Caco-2 (cell line): ENCODE measurements around the gene VASN. TPM values are rescaled to one million over a fixed set of nuclear protein-coding genes. Genes with fewer than 3 reads are reported as not detected.

Experiments
- BruUV-seq: library from RNA; stranded (reverse); fragments of 400-500 nt; replicated peaks from 2 replicates; lab custom pipeline; 2021; lab: Mats Ljungman, UMichigan
- CTCF ChIA-PET: fragments of 300-600 bp; sonication (Branson Sonifier 250); formaldehyde crosslinking; loops from one replicate; lab custom pipeline; 2022; ENCODE audit warnings: antibody characterized with exemption; lab: Charles Lee
- POLR2A ChIA-PET: fragments of 300-600 bp; sonication (Branson Sonifier 250); formaldehyde crosslinking; loops from one replicate; lab custom pipeline; 2022; ENCODE audit warnings: antibody characterized with exemption; lab: Charles Lee
- DNase-seq, 2 experiments: peaks; one replicate each; pipeline versions ENCODE4 v3.0.0 to v3.0.0-alpha.2; 2020 to 2022
- H3K27me3 ChIP-seq: replicated peaks from 2 replicates; pipeline ENCODE4 v1.6.0; 2011; ENCODE audit warnings: low read length; ENCODE audit not compliant: control insufficient read depth, insufficient read depth
- H3K36me3 ChIP-seq: 2 replicates; pipeline ENCODE4 v1.5.1; 2011; ENCODE audit warnings: low read length; ENCODE audit not compliant: control insufficient read depth, insufficient read depth
- H3K4me1 ChIP-seq: fragments of 250-450 bp; sonication (Bioruptor Pico); 2 replicates; pipeline ENCODE4 v1.5.1; 2020; ENCODE audit warnings: mild to moderate bottlenecking
- H3K4me3 ChIP-seq: 2 replicates; pipeline ENCODE4 v1.5.1; 2011; ENCODE audit warnings: low read depth, mild to moderate bottlenecking, control low read depth, low read length
- H3K9me3 ChIP-seq: fragments of 250-450 bp; sonication (Bioruptor Pico); 2 replicates; pipeline ENCODE4 v1.5.1; 2020; ENCODE audit warnings: mild to moderate bottlenecking, moderate library complexity
- H3K27ac Mint-ChIP-seq: one replicate; pipeline ENCODE4 v1.8.0; 2022; ENCODE audit warnings: mixed read lengths; ENCODE audit not compliant: unreplicated experiment
- H3K27me3 Mint-ChIP-seq: one replicate; pipeline ENCODE4 v1.8.0; 2022; ENCODE audit warnings: mixed read lengths; ENCODE audit not compliant: insufficient read depth, unreplicated experiment
- H3K36me3 Mint-ChIP-seq: one replicate; pipeline ENCODE4 v1.8.0; 2022; ENCODE audit warnings: mild to moderate bottlenecking, mixed read lengths; ENCODE audit not compliant: insufficient read depth, unreplicated experiment
- H3K4me1 Mint-ChIP-seq: one replicate; pipeline ENCODE4 v1.8.0; 2022; ENCODE audit warnings: low read depth, mixed read lengths; ENCODE audit not compliant: unreplicated experiment
- H3K4me3 Mint-ChIP-seq: one replicate; pipeline ENCODE4 v1.8.0; 2022; ENCODE audit warnings: mild to moderate bottlenecking, moderate library complexity, mixed read lengths; ENCODE audit not compliant: unreplicated experiment
- H3K9me3 Mint-ChIP-seq: one replicate; pipeline ENCODE4 v1.8.0; 2022; ENCODE audit warnings: mixed read lengths; ENCODE audit not compliant: unreplicated experiment
- intact Hi-C: fragments of 100-400 bp; cut with micrococcal nuclease; formaldehyde crosslinking; loops from one replicate; pipeline ENCODE4 v1.10.0; 2022; ENCODE audit not compliant: unreplicated experiment
- total RNA-seq: library from RNA; stranded (reverse); gene quantifications from 2 replicates; pipeline ENCODE4 v1.2.3, GENCODE V29; 2022
- TF ChIP-seq, protein P1 (sequence below), 2 experiments: fragments of 200-600 bp in 1 of 2; IDR thresholded peaks; 1 replicate in 1 of 2; 2 replicates in 1 of 2; pipeline versions ENCODE4 v1.5.1 to v1.8.0; 2011 to 2022; ENCODE audit warnings: antibody characterized with exemption in 1 of 2, control low read depth in 1 of 2, inconsistent platforms in 1 of 2, low read depth in 1 of 2, low read length in 1 of 2, mild to moderate bottlenecking in 1 of 2, moderate library complexity in 1 of 2; ENCODE audit not compliant: insufficient read depth in 1 of 2, severe bottlenecking in 1 of 2, unreplicated experiment in 1 of 2

The VASN gene
- total RNA-seq, 1 experiment from 2014 or later = 2.7 TPM

- Mint-ChIP-seq H3K27me3 (no peaks in the 10 kb centered on the region), H3K27ac (no peak overlapping the region), H3K9me3 (no peaks in the 10 kb centered on the region), H3K36me3 (no peaks in the 10 kb centered on the region), H3K4me1 (no peaks in the 10 kb centered on the region), H3K4me3 (no peak overlapping the region)
- intact Hi-C loops = no loop called here
- H3K9me3 ChIP-seq = no peaks in the 10 kb centered on the region
- peaks cover 18% of the 10 kb centered on the region for H3K4me1 ChIP-seq
- ChIA-PET POLR2A (no interaction called here), CTCF (interaction anchor here (0.6 to 1.2 kb wide), 3 partner anchors 10 to 41 kb away, joined by 3 to 4 read pairs (median 3); no protein-coding TSS in a partner anchor)
- no peak for DNase-seq
- TF ChIP-seq, protein P1, sequence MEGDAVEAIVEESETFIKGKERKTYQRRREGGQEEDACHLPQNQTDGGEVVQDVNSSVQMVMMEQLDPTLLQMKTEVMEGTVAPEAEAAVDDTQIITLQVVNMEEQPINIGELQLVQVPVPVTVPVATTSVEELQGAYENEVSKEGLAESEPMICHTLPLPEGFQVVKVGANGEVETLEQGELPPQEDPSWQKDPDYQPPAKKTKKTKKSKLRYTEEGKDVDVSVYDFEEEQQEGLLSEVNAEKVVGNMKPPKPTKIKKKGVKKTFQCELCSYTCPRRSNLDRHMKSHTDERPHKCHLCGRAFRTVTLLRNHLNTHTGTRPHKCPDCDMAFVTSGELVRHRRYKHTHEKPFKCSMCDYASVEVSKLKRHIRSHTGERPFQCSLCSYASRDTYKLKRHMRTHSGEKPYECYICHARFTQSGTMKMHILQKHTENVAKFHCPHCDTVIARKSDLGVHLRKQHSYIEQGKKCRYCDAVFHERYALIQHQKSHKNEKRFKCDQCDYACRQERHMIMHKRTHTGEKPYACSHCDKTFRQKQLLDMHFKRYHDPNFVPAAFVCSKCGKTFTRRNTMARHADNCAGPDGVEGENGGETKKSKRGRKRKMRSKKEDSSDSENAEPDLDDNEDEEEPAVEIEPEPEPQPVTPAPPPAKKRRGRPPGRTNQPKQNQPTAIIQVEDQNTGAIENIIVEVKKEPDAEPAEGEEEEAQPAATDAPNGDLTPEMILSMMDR (IDR thresholded peaks at IDR 0.05; ENCODE audit: insufficient read depth in 1 of 2, low read depth in 1 of 2, low read length in 1 of 2, severe bottlenecking in 1 of 2, unreplicated experiment in 1 of 2) = no peak
- no peaks in the 10 kb centered on the region for H3K36me3 ChIP-seq
- no peak overlapping the region for H3K4me3 ChIP-seq
- BruUV-seq = no TSS peak
- no peaks in the 10 kb centered on the region for H3K27me3 ChIP-seq
These were observed 2.5 kb upstream of the VASN start for GRCh38 chr16:4369007-4369733.

GRCh38 chr16:4370151-4370550 is 1.5 kb upstream of the VASN start:
- intact Hi-C loops = no loop called here
- H3K4me1 ChIP-seq = peaks cover 28% of the 10 kb centered on the region
- H3K9me3 ChIP-seq = no peaks in the 10 kb centered on the region
- TF ChIP-seq, protein P1 (IDR thresholded peaks at IDR 0.05; ENCODE audit: insufficient read depth in 1 of 2, low read depth in 1 of 2, low read length in 1 of 2, severe bottlenecking in 1 of 2, unreplicated experiment in 1 of 2) = no peak
- no peak overlapping the region for H3K4me3 ChIP-seq
- ChIA-PET POLR2A (no interaction called here), CTCF (interaction anchor here (0.6 kb wide), 1 partner anchor 42 kb away, joined by 3 read pairs; no protein-coding TSS in a partner anchor)
- no peak for DNase-seq
- no peaks in the 10 kb centered on the region for H3K27me3 ChIP-seq
- Mint-ChIP-seq H3K4me1 (no peaks in the 10 kb centered on the region), H3K4me3 (no peak overlapping the region), H3K27ac (no peak overlapping the region), H3K9me3 (no peaks in the 10 kb centered on the region), H3K27me3 (no peaks in the 10 kb centered on the region), H3K36me3 (no peaks in the 10 kb centered on the region)
- no TSS peak for BruUV-seq
- H3K36me3 ChIP-seq = no peaks in the 10 kb centered on the region

DNA sequence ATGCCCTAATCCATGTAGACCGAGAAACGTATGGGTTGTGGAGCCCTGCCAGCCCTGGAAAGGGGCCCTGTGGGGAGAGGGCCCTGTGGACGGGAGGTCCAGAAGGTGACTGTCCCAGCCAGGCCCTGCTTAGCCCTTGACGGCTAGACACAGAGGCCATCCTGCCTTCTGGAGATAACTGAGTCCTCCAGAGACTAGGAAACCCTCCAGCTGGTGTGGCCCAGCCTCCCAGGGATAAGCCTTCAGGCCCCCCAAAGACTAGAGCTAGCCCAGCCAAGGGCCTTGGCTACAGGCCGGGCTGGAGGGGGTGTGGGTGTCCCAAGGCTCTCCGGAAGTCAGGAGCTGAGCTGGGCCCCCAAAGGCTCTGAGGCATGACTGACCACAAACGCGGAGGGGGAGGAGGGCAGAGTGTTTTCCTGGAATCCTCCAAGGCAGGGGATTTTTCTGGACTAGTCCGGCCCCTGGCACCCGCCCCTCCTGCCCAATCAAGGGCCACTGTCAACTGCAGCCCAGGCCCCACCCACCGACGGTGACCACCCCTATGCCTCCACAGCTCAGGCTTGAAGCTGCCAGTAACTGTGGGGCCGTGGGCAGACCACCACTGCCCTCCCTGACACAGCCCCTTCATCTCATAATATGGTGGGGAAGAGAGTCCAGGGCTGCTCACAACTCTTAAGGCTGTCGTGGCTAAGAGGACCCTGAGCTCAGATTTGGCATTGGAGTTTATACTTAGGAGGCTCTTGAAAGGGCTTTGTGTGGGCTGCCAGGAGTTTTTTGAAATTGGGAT is 885 bp upstream of the VASN start:
- CTCF ChIA-PET = no interaction called here
- no peaks in the 10 kb centered on the region for H3K27me3 Mint-ChIP-seq
- intact Hi-C loops = no loop called here

More for the DNA sequence above, 885 bp upstream of the VASN start:
- Mint-ChIP-seq H3K4me3 (peak overlapping the region; percentile 69), H3K4me1 (no peaks in the 10 kb centered on the region), H3K27ac (no peak overlapping the region), H3K36me3 (no peaks in the 10 kb centered on the region), H3K9me3 (no peaks in the 10 kb centered on the region)
- no peak overlapping the region for H3K4me3 ChIP-seq
- TF ChIP-seq, protein P1 (IDR thresholded peaks at IDR 0.05; ENCODE audit: insufficient read depth in 1 of 2, low read depth in 1 of 2, low read length in 1 of 2, severe bottlenecking in 1 of 2, unreplicated experiment in 1 of 2) = no peak
- POLR2A ChIA-PET = no interaction called here
- no peak for DNase-seq
- BruUV-seq = no TSS peak
- H3K36me3 ChIP-seq = no peaks in the 10 kb centered on the region
- H3K4me1 ChIP-seq = peaks cover 34% of the 10 kb centered on the region
- no peaks in the 10 kb centered on the region for H3K27me3 ChIP-seq
- no peaks in the 10 kb centered on the region for H3K9me3 ChIP-seq
